Measurements from ENCODE around the gene SRC.

SRC gene

DNA sequence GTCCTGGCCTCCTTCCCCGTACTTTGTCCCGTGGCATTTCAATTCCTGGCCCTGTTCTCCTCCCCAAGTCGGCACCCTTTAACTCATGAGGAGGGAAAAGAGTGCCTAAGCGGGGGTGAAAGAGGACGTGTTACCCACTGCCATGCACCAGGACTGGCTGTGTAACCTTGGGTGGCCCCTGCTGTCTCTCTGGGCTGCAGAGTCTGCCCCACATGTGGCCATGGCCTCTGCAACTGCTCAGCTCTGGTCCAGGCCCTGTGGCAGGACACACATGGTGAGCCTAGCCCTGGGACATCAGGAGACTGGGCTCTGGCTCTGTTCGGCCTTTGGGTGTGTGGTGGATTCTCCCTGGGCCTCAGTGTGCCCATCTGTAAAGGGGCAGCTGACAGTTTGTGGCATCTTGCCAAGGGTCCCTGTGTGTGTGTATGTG lies 58.5 kb downstream of the SRC start:
- DNase-seq (ENCODE audit: extremely low spot score, insufficient read length, low read depth) (no peak), FAIRE-seq (no peak)

DNA sequence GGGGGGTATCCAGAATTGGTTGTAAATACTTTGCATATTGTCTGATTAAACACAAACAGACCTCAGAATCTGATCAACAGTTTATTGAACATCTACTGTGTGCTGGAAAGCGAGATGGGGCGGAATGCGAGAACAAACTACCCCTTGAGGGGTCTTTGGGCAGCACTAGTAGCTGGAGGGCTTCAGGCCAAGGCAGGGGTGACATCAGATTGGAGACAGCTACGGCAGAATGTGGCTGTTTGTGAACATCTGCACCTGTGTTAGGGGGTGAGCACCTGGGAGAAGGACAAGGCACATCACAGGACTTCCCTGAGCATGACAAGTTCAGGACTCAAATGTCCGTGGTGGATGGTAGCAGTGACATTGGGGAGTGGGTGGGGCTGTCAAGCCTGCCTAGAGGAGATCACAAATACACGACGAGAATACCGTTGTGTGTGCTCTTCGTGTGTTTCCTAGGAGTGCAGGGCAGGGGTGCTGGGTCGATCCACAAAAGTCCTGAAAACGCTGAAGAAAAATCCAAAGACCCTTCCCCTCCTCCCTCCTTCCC lies 59.5 kb downstream of the SRC start:
- DNase-seq (ENCODE audit: extremely low spot score, insufficient read length, low read depth): no peak
- FAIRE-seq: no peak

DNA sequence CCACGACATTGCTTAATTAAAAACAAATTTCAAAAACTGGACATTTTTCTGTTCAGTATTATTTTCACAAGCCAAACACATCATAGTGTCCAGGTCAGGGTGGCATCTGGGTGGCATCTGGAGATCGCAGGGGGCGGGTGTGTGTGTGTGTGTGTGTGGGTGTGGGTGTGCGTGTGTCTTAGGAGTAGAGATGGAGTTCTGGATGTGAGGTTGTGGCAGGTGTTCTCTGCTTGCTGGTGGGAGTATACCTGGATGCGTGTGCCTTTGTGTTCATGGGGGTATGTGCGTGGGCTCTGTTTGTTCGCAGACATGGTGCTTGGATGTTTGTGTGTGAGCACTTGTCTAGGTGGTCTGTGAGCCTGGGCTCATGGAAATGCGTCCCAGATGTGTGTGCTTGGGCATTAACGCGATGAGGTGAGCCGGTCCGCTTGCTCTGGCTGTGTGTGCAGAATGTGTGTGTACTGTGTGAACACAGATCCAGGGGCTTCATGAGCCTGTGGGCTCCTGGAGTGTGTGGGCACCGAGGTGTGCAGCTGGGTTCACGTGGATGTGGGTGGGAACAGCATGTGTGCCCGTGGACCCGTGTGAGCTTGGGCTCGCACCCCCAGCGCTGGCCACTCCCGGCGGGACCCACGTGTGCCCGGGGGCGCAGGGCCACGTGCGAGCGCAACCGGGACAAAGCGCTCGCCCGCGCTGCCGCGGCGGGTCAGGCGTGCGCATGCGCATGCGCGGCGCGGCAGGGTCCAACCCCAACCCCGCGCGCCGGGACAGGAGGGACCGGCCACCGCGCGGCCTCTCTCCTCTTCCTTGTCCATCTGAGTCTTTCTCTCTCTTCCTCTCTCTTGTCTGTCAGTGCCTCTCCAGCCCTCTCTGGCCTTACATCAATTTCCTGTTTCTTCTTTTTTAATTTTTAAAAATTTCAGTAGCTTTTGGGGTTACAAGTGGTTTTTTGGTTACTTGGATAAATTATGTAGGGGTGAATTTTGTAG lies 60.4 kb downstream of the SRC start:
- FAIRE-seq: no peak
- DNase-seq (ENCODE audit: extremely low spot score, insufficient read length, low read depth): peak; percentile 58

DNA sequence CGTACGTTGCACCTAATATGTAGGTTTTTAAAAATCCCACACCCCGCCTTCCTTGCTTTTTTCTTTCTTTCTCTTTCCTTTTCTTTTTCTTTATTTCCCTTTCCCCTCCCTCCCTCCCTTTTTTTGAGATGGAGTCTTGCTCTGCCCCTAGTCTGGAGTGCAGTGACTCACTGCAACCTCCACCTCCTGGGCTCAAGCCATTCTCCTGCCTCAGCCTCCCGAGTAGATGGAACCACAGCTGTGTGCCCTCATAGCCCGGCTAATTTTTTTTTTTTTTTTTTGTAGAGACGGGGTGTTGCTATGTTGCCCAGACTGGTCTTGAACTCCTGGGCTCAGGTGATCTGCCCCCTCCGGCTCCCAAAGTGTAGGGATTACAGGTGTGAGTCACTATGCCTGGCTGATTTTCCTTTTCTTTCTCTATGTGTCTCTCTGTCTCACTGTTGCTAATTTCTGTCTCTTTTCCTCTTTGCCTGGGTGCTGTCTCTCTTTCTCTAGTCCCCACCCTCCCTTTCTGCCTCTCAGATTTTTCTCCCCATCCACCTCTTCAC lies 61.2 kb downstream of the SRC start:
- DNase-seq (ENCODE audit: extremely low spot score, insufficient read length, low read depth): no peak
- no peak for FAIRE-seq

DNA sequence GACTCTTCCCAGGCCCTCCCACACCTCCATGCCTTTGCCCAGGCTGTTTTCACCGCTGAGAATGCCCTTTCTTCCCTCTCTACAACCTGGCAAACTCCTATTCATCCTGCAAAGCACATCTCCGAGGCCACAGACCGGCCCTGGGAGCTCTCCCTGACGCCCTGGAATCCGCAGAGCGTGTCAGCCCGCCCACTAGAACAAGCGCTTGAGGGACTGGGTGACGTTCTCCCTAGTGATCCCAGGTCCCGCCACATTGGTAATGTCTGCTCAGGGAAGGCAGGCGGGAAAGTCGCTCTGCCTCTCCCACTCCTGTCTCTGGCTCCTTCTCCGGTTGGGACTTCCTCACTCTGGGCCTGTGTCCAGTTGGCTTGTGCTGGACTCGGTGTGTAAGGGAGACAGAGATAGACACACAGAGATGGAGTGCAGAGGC lies 61.6 kb downstream of the SRC start:
- DNase-seq (ENCODE audit: extremely low spot score, insufficient read length, low read depth) (no peak), FAIRE-seq (no peak)

DNA sequence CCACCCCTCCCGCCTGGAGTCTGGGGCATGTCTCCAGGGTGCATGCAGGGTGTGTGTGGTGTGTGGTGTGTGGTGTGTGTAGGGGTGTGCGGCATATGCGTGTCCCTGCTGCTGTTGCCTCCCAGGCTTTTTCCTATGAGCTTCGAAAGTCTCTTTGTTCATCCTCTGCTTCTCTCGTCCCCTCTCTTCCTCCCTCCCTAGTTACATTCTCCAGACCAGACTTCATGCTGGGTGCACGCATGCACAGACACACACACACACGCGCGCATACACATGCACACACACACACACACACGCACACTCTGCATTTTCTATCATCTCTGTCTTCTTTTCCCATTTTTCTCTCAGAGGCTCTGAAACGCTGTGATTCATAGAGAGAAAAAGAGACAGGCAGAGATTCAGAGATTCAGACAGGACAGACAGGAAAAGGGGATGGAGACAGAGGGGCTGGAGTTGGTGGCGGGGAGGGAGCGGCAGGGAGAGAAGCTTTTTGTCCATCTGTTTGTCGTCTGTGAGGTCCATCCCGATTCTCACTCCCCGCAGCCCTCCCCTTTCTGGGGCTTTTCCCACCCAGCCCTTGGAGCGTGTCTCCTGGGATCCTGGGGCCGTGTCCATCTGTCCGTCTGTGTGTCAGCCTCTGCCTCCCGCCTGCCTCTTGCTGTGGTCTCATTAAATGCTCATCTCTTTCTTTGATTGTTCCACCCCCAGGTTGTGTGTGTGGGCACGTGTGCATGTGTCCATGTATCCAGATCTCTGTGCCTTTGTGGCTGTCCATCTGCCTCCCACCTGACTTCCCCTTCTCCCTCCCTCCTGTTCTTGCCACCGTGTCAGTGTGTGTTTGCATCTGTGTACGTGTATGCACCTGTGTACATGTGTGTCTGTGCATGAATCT lies 62.6 kb downstream of the SRC start:
- DNase-seq (ENCODE audit: extremely low spot score, insufficient read length, low read depth): no peak
- FAIRE-seq: no peak

DNA sequence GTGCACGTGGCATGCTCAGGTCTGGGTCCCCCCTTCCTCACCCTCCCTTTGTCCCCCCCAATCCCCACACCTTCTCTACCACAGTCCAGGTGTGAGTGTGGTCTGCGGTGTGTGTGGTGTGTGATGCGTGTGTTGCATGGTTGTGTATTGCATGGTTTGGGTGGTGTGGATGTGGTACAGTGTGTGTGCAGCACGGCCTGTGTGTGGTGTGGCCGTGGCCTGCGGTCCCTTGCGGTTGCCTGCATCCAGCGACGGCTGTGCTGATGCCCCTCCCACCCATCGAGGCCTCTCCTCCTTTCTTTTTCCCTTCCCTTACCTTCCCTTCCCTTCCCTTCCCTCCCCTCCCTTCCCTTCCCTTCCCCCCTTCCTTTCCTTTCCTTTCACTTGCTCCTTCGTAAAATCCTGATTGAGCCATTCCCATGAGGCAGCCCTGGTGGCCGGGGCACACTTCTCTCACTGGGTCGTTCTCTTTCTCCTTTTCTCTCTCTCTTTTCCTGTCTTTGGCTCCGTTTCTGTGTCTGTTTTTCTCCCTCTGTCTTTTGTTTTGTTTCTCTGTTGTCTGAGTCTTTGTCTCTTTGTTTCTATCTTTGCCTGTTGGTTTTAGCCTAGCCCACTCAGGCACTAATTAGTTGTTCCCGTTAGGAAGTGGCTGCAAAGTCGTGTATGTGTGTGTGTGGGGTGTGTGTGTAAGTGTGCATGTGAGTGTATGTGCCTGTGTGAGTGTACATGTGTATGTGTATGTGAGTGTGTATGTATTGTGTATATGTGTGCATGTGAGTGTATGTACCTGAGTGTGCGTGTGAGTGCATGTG lies 65.7 kb downstream of the SRC start:
- FAIRE-seq: peak; percentile 41
- no peak for DNase-seq (ENCODE audit: extremely low spot score, insufficient read length, low read depth)

DNA sequence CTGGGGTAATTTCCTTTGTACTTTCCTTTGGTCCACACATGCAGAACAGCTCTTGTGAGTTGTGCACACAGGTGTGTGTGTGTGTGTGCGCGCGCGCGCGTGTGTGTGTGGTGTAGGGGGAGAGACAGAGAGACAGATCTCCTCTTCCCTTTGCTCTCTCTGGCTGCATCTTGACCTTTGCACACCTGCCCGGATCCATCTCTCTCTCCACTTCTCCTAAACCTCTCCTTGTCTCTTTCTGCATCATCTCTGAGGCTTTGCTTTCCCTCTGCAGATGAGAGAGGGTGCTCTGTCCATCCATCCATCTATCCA lies 67.0 kb downstream of the SRC start:
- no peak for DNase-seq (ENCODE audit: extremely low spot score, insufficient read length, low read depth)
- FAIRE-seq: no peak

DNA sequence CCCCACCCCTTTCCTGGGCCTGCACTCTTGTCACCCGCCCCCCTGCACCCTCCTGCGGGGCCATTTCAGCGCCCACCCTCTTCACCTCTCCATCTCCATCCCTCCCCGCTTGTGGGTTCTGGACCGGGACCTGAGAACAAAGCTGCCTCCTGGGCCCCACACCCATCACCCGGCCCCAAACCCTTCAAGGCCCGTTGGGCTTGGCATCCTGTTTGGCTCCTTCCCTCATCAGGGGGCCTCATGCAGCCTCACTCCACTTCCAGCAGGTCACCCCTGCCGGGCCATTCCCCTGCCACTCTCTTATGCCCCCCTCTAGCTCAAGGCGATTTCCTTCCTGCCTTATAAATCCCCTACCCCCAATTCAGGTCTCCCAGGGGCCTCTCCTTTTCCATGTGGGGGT lies 67.4 kb downstream of the SRC start:
- FAIRE-seq (no peak), DNase-seq (ENCODE audit: extremely low spot score, insufficient read length, low read depth) (no peak)

DNA sequence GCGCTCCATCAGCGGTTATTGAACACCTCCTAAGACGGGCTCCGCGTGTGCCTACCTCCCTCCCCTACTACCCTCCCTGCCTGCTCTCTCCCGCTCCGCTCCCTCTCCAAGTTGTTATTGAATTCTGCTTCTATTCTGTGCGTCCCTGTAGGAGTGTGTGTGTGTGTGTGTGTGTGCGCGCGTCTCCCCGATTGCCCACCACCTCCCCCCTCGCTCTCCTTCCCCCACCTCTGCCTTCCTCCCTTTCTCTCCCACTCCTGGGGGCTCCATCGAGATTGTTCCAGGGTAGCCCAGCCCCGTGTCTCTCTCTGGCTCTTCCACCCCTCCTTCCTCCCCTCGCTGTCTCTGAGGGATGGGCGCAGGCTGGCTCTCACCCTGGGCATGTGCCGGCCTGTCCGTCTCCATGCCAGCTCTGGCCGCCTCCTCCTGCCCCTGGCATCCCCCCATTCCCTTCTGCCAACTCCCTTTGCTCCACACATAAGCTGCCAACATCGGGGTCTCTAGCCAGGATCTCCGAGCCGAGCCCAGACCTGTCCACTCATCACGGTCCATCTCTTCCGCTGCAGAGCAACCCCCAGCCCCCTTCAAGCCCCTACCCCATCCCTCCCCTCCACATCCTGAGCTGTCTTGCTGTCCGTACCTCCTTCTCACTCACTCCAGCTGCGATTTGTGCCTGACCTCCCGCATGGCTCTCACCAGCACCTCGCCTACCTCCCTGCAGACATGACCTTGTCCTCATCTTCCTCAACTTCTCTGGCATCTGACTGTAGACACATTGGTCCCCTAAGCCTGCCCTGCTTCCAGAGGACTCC lies 68.5 kb downstream of the SRC start:
- FAIRE-seq (no peak), DNase-seq (ENCODE audit: extremely low spot score, insufficient read length, low read depth) (no peak)

DNA sequence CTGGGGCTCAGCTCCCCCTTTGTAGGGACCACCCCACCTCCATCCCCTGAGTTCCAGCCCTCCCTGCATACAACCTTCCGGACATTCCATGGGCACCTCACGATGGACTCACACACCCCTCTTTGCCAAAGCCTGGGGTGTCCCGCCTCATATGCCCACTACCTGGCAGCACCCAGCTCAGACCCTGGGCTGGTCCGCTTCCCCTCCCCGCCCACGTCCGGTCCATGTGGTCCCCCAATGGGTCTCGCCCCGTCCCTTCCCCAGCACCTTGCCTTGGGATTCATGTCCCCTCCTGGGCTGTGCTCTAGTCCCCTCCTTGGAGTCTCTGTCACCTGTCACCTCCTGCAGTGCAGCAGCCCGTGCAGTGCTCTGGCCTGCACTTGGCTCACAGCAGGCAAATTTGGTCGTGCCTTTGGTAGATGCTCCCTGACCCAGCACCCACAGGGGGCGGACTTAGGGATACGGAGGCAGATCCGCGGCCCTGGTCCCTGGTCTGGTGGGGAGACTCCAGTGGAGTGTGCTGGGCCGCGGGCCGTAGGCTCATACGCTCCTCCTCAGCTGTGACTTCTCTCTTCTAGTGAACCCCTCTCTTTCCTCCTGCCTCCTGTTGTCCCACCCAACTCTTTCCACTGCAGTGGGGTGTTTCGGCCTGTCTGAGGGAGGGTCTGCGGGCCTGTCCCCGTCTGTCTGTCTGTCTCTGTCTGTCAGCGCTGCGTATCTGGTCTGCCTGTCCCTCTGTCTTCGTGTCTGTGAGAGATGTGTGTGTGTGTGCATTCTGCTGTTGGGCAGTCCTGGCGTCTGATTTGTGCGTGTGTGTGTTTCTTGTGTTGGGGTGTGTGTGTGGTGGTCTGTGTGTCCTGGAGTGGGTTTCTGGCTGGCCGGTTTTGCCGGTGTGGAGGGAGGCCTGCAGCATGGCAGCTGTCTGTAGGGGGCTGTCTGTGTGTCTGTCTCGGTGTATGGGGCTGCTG lies 69.5 kb downstream of the SRC start:
- FAIRE-seq: no peak
- no peak for DNase-seq (ENCODE audit: extremely low spot score, insufficient read length, low read depth)

DNA sequence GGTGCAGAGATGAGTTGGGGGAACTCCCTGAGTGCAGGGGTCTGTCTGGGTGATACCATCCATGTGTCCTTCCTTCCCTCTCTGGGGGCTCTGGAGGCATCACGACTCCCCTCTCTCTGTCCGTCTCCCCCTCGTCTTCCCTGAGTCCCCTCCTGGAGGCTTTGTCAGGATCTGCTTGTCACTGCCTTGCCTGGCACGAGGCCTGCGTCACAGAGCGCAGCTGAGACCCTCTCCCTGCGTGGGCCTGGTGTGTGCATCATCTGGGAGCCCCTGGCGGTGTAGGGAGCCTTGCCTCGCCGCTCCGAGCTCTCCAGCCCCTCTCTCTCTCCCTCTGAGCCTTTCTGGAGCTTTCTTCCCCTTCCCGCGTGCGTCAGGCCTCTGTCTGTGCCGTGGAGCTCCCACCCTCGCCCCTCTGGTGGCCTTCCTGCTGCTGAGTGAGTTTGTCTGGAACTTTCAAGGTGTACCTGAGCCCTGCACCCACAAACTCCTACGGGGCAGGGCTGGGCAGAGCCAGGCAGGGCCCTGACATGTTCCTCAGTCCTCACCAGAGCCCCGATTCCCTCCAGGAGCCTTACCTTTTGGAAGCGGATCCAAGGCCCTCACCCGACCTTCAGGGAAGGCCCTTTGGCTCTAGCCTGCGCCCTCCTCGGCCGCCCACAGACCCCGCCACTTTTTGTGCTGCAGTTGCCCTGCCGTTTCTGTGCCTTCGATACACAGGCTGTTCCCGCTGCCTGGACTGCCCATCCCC lies 70.3 kb downstream of the SRC start:
- DNase-seq (ENCODE audit: extremely low spot score, insufficient read length, low read depth) (no peak), FAIRE-seq (no peak)

DNA sequence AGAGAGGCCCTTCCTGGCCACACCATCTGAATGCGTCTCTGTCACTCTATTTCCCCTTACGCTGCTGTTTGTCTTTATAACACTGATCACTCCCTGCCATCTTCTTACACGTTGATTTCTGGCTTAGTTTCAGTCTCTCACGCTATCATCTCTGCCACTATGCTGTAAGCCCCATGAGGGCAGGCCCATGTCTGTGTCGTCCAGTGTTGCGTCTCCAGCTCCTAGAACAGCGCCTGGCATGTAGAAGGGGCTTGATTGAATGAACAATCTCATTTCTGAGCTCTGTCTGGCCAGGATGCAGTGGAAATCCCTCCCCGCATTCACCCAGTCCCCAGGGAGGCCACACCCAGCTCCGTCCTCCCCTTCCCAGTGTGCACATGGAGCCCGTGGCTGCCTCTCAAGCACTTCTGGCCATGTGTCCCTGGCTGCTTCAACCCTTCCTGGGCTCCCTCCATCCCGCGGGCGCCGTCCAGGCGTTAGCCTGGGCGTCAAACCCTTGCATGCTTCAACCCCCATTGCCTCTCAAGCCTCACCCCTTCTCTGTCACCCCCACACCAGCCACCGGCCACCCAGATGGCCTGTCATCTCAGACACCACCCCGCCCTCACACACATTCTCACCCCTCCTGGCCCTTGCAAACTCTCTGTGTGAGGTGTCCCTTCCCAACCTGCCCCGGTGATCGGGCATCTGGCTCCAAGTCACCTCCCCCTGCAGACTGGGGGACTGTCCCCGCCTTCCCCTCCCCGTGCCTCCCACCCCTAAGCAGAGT lies 71.1 kb downstream of the SRC start:
- no peak for DNase-seq (ENCODE audit: extremely low spot score, insufficient read length, low read depth)
- FAIRE-seq: no peak

DNA sequence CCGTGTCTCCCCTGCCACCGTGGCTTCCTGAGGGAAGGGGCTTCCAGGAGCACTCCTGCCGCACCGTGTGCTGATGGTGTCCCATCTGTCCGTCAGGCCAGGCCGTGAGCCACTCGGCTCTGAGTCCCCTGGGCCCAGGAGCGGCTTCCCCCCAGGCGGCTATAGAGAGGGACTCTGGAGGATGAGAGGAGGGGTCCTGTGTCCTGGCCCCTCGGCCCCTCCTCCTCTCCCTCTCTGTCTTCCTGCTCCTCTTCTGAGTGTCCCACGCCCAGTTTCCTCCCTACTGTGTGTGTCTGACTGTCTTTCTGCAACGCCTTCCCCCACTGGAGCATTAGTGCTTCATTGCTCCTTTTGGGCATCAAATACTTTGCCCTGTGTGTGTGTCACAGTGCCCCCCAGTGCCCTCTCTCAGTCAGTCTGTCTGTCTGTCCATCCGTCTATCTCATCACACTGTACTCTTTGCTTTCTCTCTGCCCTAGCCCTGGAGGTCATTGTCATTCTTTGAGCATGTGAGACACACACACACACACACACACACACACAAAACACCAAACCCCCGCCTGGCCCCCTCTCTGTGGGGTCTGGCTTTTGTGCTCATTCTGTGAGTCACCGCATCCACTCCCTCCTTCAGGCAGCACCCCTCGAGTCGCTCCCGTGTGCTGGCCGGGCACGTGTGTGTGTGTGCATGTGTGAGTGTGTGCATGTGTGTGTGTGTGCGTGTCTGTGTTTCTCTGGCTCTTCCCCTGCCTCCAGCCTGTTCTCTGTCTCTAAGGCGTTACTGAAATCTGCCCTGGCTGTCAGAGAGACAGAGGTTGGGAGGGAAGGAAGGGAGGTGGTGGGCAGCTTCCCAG lies 71.9 kb downstream of the SRC start:
- no peak for FAIRE-seq
- no peak for DNase-seq (ENCODE audit: extremely low spot score, insufficient read length, low read depth)

DNA sequence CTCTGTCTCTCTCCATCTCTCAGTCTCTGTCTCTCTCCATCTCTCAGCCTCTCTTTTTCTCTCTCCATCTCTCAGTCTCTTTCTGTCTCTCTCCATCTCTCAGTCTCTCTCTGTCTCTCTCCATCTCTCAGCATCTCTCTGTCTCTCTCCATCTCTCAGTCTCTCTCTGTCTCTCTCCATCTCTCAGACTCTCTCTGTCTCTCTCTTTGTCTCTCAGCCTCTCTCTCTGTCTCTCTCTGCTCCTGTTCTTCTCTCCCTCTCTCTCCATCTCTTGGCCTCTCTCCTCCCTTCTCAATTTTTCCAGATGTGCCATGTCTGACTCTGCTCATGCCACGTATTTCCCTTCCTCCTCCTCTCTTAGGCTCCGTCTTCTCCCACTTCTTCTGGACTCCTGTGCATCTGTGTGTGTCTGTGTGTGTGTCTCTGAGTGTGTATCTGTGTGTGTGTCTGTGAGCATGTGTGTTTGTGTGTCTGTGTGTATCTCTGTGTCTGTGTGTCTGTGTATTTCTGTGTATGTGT lies 72.7 kb downstream of the SRC start:
- FAIRE-seq (no peak), DNase-seq (ENCODE audit: extremely low spot score, insufficient read length, low read depth) (no peak)

Data from GM18507 (cell line).